AG08395 (cell line): ENCODE data around the gene VASN.

Experiments used
- DNase-seq: peaks from one replicate; pipeline ENCODE4 v3.0.0; 2012; ENCODE audit warnings: mixed read lengths, low spot score

The VASN gene

DNA sequence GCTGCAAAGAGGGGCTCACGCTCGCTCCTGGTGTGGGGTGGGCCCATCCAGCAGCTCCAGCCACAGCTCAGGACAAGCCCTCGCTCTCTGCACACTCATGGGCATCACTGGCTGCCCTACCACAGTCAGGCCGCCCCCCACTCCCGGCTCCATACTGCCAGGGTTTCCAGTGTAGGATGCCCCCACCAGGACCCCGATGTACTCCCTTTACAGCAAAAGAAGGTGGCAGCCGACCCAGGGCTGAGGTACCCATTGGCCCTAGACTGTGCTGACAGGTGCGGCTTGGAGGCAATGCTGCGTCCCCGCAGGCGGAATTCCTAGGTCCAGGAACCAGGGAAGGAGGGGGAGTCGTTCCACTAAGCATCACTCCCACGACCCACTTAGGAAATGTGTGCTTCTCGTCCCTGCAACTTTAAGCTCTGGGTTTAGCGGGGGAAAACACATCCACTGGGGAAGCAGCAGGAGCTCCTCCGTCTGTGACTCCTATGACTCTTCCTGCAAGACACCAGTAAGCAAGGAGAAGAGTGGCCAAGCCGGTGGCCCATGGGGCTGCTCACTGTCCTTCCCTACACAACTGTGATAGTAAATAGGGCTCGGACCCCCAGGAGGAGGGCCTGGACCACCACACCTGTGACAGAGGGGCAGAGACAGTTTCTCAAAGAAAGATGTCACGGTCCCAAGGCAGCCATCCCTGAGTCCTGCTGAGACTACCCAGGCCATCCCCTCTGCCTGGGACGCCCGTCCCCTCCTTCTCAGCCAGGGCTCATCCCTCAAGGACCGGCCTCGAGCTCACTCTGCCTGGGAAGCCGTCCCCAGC is 31.7 kb downstream of the VASN start:
- no peak for DNase-seq

DNA sequence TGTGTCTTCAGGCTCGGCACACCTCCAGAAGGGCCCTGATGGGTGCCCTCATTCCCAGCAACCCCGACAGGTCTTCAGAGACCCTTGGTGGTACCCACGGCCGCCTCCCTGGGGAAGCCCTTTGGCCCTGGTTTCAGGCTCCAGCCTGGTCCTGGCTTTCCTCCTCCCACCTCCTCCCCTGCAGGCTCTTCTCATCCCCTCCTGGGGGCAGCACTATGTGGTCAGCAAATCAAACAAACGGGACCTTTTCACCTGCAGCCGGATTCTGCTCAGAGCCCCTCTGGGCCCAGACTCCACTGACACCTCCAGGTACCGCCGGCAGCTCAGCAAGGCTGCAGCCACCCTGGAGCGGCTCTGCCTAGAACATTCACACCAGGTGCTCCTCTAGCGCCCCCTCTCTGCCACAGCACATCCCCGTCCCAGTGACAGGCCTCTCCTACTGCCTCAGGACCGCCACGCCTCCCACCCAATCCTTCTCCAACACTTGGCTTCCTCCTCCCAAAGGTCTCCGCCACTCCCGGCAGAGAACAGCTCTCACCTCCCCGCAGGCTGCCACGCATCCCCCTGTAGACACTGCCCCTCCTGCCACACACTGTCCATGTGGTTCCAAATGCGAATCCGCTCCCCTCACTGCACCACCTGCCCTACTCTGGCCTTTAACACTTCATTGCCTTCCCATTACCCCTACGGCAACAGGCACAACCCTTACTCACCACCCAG is 32.8 kb downstream of the VASN start:
- no peak for DNase-seq

DNA sequence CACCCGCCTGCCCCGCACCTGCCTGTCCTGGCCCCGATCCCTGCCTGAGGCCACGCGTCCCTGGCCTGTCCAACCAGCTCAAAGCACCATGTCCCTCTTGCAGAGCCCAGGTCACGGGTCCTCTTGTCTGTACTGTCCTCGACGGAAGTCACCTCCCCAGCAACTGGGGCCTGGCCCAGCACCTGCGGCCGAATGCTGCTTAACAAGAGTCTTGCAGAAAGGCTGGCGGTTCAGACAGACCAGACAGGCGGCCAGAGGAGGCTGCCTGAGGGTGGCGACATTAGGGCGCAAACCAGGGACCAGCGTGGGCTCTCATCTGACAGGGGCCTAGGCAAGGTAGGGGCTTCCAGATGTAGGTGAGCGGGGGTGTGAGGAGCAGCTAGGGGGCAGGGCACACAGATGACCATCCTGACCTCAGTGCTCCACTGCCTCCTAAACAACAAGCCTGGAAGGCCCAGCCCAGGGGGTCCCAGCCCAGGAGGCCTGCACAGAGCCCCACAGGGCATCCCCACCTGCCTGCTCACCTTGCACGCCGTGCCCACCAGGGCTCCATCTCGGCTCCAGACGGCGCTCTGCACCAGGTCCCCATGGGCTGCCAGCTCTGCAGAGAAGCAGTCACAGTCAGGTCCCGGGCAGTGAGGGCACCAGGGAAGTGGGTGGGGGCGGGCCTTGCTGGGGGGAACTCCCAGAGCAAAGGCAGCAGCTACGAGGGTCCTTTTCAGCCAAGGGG is 33.5 kb downstream of the VASN start:
- DNase-seq = no peak

DNA sequence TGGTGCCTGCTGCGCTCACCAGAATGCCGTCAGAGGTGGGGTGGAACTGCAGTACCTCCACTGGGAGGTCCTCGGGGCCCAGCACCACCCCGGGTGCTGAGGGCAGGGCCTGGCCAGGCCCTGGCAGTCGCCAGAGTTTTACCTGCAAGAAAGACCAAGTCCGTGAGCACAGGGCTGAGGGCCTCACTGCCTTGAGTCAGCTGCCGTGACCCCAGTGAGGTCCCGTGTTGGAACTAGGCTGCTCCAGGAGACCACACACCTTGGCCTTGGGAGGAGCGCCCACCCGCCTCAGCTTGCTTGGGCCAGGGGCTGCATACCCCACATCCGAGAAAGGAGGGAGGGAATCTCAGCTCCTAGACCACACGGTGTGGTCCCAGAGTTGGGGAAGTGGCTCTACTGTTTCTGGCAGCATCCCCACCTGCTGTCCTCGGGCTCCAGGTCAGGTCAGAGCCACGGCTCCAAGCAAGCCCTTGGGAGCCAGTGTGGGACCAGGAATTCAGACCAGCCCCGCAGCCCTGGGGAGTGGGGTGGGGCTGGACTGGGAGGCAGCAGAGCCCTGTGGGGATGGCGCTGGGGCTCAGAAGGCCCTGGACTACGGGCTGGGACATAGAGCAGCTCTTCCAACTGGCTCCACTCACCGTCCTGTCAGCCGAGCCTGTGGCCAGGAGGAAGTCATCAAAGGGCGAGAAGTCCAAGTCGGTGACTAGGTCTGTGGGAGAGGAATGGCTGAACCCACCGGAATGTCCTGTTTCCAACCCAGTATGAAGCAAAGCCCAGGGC is 36.1 kb downstream of the VASN start:
- peak; percentile 88 for DNase-seq

GRCh38 chr16:4408323-4408690 is 36.7 kb downstream of the VASN start:
- DNase-seq = no peak

DNA sequence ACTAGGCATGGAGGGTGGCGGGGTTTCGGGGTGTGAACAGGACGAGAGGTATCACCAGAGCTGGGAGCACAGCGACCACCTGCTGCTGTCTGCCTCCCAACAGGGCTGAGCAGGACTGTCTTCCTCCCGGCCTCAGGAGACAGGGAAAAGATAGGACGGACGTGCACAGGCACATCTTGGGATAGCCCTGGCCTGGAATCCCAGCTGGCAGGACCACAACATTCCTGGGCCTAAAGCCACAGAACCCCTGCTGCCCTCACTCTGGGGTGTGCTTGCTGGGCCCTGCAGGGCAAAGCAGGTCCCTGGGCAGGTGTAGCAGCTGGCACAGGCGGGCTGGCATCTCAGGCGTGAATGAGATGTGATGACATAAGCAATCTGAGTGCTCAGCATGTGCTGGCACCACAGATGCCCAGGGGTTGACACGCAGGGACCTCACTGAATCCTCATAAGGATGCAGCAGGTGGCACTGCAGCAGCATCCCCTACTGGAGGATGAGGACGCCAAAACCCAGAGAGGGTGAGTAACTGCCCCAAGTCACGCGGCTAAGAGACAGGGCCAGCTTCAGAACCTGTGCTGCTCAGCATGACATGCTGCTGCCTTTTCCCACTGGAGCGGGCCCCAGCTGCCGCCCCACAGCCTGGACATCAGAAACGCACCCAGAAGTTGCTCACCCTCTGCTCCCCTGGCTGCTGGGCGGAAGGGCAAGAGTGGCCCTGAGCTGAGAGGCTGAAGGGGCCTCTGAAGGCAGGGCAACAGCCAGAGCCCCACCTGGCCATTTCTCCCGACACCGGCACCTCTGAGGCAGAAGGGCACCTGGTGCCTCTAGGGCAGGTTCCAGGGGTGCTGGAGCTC is 37.7 kb downstream of the VASN start:
- no peak for DNase-seq

GRCh38 chr16:4410335-4411075 is 38.9 kb downstream of the VASN start:
- peak; percentile 63 for DNase-seq

- DNase-seq = no peak
Observed at GRCh38 chr16:4411684-4412083, 40.0 kb downstream of the VASN start.

DNA sequence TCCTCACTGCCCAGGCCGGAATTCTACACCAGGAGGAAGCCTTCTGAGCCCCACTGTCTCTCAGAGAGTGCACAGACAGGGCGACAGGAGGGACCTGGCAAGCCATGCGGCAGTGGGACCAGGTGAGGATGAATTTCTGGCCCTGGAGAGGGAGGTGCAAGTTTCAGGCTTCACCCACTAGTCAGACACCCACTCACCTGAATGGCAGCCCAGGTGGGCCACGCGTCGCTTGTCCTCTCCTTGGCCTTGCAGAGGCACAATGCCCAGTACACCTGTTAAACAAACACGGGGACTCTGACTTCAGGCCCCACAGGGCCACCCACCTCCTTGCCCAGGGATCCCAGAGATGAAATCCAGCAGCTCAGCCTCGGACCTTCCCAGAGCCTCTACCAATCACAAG is 40.5 kb downstream of the VASN start:
- DNase-seq = no peak

GRCh38 chr16:4412854-4413253 is 41.2 kb downstream of the VASN start:
- DNase-seq = no peak

GRCh38 chr16:4414187-4414917 is 42.7 kb downstream of the VASN start:
- no peak for DNase-seq

DNA sequence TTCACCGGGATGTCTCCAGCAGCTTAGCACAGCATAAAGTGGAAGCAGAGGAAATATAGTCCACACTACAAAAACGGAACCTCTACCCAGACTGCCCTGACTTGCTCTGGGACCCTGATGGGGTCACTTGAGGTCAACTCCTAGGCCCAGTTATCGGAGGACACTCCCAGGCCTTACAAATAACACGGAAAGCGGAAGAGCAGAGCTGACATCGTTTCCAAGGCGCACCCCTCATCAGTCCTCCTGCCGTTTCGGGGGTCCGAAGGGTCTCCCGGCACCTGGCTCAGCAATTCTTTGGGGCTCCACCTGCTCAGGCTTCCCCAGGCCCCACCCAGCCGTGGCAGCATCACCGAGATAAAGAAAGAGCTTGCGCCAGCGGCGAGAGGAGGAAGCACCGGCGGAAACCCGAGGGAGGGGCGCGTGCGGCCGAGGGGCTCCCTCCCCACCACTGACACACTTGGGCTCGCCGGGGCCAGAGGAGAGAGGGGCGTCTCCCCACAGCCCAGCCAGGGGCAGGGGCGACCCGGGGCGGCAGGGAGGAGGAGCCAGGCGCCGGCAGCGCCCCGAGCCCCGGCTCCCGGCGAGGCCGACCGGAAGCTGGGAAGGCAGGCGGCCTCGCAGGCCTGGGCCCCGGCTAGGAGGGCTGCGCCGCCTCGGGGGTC is 44.0 kb downstream of the VASN start:
- no peak for DNase-seq

GRCh38 chr16:4416200-4417032 is 44.8 kb downstream of the VASN start, which contains the start of gene CORO7:
CORO7 (minus strand) TSS chr16:4416596; CDS start chr16:4416518, 78 bp downstream.
- DNase-seq = peak; percentile 97

- DNase-seq = no peak
Observed at GRCh38 chr16:4419402-4419959, 47.8 kb downstream of the VASN start.

- DNase-seq = no peak
Observed at GRCh38 chr16:4420505-4421105, 49.0 kb downstream of the VASN start.

DNA sequence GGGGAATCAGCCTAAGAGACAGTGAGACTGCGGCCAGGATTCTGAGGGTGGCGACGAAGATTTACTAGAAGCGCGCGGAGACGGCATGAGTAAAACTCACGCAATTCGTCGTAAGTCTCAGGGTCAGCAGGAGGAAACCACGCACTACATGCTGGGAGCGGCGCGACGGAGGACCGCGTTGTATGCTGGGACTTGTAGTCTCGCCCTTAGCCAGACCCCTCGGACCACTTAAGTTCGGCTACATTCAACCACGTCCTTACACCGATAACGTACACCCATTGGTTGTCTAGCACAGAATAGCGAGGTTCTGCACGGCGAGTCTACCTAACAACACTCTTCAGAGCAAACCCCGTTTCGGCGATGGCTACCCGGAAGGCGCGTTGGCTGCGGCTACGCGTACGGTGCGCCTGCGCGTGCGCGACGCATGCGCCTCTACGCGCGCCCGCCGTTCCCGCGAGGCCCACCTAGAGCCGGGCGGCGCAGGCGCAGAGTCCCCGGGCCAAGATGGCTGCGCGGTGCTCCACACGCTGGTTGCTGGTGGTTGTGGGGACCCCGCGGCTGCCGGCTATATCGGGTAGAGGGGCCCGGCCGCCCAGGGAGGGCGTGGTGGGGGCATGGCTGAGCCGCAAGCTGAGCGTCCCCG is 53.9 kb downstream of the VASN start, which contains the start of gene DNAJA3:
DNAJA3 (plus strand) TSS at position 491 of the 643 bp plus-strand sequence; CDS start at position 505, 14 bp downstream.
- DNase-seq = peak; percentile 99
